ES-I3 (cell line): ENCODE results near the gene EIF2A.

ENCODE experiments used
- H3K36me3 ChIP-seq: 2 replicates; pipeline ENCODE4 v1.6.1; 2013; ENCODE audit warnings: mild to moderate bottlenecking, low read length, control low read depth, moderate library complexity; ENCODE audit not compliant: insufficient read depth
- H3K4me1 ChIP-seq: 2 replicates; pipeline ENCODE4 v1.6.1; 2013; ENCODE audit warnings: mild to moderate bottlenecking, control low read depth, low read length; ENCODE audit not compliant: insufficient read depth
- H3K9ac ChIP-seq: 2 replicates; pipeline ENCODE4 v1.6.1; 2013; ENCODE audit warnings: low read depth, mild to moderate bottlenecking, low read length, moderate library complexity
- H3K9me3 ChIP-seq: 2 replicates; pipeline ENCODE4 v1.6.1; 2013; ENCODE audit warnings: mild to moderate bottlenecking, low read length, moderate library complexity; ENCODE audit not compliant: control insufficient read depth, insufficient read depth

EIF2A gene

GRCh38 chr3:150626148-150626930, 79.8 kb downstream of the EIF2A start:
- no peaks in the 10 kb centered on the region for H3K9me3 ChIP-seq
- no peak overlapping the region for H3K9ac ChIP-seq
- peaks cover 14% of the 10 kb centered on the region; the same call in 1 of the 2 replicates for H3K36me3 ChIP-seq
- no peaks in the 10 kb centered on the region for H3K4me1 ChIP-seq

GRCh38 chr3:150627557-150627956, 81.0 kb downstream of the EIF2A start:
- no peaks in the 10 kb centered on the region for H3K9me3 ChIP-seq
- H3K4me1 ChIP-seq = no peaks in the 10 kb centered on the region
- no peak overlapping the region for H3K9ac ChIP-seq
- H3K36me3 ChIP-seq = peaks cover 14% of the 10 kb centered on the region; the same call in 1 of the 2 replicates

GRCh38 chr3:150631515-150632221, 85.1 kb downstream of the EIF2A start:
- Histone ChIP-seq H3K9me3 (no peaks in the 10 kb centered on the region), H3K9ac (no peak overlapping the region), H3K36me3 (peaks cover 13% of the 10 kb centered on the region; the same call in 1 of the 2 replicates), H3K4me1 (peaks cover 9% of the 10 kb centered on the region)

GRCh38 chr3:150635076-150635475, 88.5 kb downstream of the EIF2A start:
- Histone ChIP-seq H3K9ac (no peak overlapping the region), H3K9me3 (no peaks in the 10 kb centered on the region), H3K36me3 (peaks cover 7% of the 10 kb centered on the region; the same call in 1 of the 2 replicates), H3K4me1 (peaks cover 9% of the 10 kb centered on the region)

- H3K9me3 ChIP-seq = no peaks in the 10 kb centered on the region
- H3K4me1 ChIP-seq = peaks cover 9% of the 10 kb centered on the region
- no peak overlapping the region for H3K9ac ChIP-seq
- H3K36me3 ChIP-seq = peaks cover 4% of the 10 kb centered on the region; the same call in 1 of the 2 replicates
Measured at GRCh38 chr3:150635526-150635925, 88.9 kb downstream of the EIF2A start.
